GM21723 (cell line): ENCODE measurements around the gene RBM18.
A peak's percentile ranks its signal among the peaks of the same experiment; 100 is the strongest.

Experiments used
- ATAC-seq: cut with Tn5 transposase; IDR thresholded peaks from one replicate; pipeline ENCODE4 v1.9.1; 2021; ENCODE audit warnings: mild to moderate bottlenecking, moderate library complexity; ENCODE audit not compliant: unreplicated experiment

The RBM18 gene, protein sequence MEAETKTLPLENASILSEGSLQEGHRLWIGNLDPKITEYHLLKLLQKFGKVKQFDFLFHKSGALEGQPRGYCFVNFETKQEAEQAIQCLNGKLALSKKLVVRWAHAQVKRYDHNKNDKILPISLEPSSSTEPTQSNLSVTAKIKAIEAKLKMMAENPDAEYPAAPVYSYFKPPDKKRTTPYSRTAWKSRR

DNA sequence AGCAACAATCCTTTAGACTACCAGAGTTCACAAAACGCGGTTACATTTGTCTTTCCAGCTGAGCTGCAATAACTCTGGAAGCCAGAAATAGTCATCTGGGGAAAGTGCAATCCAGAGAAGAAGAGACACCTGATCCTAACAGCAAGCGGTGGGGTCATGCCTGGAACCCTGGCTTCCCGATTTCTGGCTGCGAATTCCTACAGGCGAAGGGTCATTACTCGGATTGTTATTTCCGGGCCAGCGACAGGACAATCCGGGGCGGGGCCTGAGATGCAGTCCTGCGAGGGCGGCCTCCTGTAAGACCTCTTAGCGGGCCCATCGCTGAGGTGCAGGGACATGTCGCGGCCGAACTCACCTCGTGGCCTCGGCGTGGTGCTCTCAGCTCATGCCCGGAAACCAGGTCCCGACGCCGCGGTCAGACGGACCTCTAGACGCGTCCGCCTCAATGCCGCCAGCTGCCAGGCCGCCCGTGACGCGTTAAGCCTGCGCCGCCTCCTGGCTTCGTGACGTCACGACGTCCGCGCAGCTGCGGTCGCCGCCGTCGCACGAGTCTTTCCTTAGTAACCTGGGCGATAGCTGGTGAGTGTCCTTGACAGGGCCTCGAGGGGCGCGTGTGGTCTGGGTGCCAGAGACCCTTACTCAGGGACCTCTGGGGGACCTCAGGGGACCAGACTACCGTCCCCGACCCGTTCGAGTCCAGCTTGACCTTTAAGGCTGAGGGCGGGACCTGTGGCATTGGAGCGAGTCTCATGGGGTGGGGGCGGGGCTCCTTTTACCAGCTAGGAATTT lies at the start of gene RBM18, which contains the start of gene MRRF:
Gene RBM18, minus strand, starts transcription at position 481 of the 789 bp plus-strand sequence. CDS start 3,348 bp downstream, outside the sequence.
Gene MRRF, plus strand, starts transcription at position 523 of the 789 bp plus-strand sequence. CDS start 6,010 bp downstream, outside the sequence.
- ATAC-seq = peak; percentile 86

DNA sequence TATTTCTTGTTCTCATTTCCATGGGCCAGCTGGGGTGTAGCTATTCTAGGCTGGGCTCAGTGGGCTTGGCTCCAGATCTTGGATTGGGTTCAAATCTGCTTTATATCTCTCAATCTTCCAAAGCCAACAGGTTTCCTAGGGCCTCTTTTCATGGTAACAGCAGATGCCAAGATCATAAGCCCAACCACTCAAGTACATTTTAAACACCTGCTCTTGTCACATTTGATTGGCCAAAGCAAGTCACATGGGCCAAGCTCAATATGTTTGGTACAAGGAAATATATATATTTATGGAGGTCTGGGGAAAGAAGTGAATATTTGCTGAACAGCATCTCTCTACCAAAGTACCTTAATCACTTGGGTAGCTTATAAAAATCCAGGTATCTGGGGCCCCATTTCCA lies 49.5 kb upstream of the RBM18 start:
- no peak for ATAC-seq

DNA sequence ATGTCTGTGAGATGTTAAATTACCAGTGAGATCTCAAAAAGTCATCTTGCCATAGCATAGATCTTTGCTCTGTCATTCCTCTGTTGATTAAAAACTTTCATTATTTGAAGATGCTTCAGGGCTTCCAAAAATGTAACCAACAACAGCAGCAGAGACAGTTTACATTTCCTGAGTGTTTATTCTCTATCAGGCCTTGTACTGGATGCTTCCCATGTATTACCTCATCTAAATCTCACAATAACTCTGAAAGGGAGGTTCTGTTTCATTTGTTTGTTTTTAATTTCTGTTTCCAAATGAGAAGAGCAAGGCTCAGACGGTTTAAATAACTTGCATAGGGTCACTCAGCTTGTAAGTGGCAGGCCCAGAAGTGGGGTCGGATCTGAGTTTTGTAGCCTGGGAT lies 45.2 kb upstream of the RBM18 start:
- ATAC-seq = no peak

DNA sequence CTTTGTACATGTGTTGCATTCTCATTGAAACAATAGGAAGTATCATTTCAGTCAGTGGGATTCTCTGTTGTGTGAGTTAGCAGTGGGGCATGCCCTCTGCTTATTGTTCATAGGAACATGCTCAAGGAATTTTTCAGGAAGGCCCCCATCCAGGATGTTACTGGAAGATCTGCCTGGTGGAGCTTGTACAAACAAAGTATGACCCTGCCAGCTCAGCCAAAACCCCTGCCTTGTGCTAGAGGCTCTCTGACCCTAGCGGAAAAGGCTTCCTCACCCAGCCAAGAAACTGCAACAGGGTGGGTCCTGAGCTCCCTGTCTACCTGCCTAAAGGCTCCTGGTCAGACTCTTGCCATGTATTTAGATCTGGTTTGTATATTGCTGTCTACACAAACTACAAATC lies 43.3 kb upstream of the RBM18 start:
- ATAC-seq = no peak

DNA sequence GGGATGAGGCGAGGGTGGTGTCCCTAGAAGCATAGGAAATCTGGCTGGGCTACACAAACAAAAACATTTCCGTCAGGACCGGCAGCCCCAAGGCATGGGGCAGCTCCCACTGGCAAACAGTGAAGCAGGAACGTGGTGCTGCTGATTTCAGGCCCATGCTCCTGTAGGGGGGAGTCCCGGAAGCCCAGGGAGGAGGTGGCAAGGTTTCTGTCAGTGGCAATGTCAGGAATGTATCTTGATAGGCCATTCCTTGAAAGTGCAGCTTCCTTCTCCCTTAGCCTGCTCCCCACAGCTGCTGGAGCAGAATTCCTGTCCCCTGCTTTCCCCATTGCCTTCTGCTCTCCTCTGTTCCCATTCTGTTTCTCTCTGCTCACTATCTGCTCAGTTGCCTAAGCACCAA lies 42.4 kb upstream of the RBM18 start:
- ATAC-seq = no peak

DNA sequence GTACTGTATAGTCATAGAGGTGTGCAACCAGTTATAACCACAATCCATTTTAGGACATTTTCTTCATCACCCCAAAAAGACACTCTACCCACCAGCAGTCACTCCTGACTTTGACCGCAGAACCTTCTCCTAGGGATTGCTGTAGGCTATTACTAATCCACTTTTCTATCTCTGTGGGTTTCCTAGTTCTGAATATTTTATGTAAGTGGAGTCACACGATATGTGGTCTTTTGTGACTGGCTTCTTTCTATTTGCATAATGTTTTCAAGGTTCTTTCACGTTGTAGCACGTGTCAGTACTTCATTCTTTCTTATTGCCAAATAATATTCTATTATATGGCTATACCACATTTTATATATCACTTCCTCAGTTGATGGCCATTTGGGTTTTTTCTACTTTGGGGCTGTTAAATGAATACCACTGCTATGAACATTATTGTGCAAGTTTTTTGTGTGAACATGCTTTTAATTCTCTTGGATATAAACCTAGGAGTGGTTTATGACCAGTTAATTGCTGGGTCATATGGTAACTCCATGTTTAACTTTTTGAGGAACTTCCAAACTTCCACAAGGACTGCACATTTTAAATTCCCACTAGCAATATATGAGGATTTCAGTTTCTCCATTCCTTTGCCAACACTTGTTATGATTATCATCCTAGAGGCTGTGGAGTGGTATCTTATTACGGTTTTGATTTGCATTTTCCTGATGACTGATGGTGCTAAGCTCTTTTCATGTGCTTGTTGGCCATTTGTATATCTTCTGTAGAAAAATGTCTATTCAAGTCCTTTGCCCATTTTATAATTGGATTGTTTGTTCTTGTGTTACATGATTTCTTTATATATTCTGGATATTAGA lies 37.8 kb upstream of the RBM18 start:
- no peak for ATAC-seq

DNA sequence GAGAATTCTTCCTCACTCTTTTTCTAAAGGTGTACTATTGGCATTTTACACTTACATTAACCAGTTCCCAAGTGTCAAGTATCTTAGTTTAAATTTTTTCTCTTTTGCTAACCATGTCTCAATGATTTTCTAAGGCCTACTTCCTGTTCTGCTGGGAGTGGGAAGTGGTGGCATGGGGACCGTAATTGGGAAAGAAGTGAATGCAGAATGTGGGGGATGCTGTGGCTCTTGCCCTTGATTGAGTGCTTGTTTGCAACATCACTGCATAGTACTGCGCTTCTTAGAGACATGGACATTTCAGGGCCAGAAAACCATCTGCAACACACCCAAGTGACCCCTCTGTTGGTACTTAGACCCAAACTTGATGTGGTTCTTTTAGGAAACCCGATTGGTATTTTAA lies 32.9 kb upstream of the RBM18 start:
- ATAC-seq = no peak

DNA sequence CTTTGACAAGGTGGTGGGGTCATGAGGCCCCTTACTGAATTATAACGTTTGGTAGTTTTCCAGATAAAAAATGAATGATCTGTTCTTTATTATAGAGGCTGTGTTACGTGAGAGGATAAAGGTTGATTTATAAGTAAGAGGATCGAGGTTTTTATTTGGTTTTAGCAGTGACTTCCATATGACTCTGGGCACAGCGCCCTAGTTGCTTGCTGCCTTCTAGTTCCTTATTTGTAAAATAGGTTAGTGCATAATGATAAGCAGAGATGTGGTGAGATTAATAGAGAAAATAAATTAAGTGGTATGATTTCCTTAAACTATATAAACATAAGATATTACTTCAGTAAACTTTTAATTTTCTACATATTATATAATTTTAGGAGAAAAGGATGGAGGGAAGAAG lies 29.9 kb upstream of the RBM18 start:
- no peak for ATAC-seq

DNA sequence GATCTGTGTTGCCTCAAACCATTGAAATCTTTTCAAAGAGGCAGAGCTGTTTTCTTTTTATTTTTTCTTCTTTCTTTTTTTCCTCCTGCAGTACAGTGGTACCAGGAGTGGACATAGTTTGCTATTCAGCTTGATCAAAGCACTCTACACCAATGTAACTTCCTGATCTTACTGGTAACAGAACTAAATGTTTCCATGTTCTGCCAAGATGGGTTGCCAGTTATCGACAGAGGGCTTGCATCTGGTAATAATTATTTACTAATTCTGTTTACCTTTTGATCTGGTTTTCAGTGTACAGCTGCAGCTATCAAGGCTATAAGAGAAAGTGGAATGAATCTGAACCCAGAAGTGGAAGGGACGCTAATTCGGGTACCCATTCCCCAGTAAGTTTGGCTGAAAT lies 26.8 kb upstream of the RBM18 start:
- ATAC-seq = no peak

DNA sequence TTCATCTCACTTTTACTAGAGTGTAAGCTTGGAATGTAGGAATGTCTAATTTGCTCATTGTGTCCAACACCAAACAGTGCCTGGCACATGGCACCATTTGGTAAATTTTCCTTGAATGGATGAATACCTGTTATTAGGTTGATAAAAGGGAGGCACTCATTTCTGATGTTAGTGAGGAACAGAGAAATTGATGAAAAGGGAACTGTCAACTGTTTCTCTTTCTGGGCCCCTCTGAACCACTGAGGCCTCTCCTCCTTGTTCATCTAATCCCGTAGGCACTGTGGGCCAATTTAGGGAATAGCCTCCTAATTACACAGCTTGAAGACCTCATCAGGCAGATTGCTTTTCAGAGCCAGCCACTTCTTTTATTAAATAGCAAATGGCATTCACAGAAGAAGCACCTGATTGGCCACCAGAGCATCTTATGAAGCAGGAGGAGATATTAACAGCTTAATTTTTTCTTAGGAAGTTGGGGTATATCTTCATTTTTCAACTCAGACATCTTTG lies 22.6 kb upstream of the RBM18 start:
- ATAC-seq = no peak

DNA sequence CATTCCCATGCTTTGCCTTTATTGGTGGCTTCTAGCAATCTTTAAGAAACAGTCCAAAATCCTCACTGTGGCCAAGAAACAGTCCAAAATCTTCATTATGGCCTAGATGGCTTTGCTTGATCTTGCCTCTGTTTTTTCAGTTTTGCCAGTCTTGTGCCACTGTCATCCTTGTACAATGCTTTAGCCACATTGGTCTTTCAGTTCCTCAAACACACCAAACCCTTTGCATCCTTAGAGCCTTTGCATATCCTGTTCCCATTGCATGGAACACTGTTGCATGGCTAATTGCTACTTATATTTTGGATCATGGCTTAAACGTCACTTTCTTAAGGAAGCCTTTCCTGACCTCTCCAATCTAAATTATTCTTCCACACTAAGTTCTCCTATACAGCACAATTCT lies 22.1 kb upstream of the RBM18 start:
- ATAC-seq = no peak

DNA sequence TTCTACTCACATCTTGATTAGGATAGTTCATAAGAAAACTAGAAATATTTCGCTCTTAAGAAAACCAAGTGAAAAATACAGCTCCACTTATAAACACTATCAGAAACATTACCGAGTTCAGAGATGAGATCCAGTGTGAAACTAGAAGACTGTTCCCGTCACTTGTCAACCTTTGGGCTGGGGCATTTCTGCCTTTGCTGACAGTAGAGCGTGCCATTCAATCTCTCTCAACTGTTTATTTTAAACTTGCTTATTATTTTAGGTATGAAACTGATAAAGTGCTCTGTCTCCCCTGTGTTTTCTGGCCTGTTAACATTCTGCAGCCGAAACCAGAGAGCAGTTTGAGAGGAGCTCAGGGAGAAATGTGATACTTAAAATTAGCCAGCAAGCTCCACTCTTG lies 16.7 kb upstream of the RBM18 start:
- no peak for ATAC-seq

DNA sequence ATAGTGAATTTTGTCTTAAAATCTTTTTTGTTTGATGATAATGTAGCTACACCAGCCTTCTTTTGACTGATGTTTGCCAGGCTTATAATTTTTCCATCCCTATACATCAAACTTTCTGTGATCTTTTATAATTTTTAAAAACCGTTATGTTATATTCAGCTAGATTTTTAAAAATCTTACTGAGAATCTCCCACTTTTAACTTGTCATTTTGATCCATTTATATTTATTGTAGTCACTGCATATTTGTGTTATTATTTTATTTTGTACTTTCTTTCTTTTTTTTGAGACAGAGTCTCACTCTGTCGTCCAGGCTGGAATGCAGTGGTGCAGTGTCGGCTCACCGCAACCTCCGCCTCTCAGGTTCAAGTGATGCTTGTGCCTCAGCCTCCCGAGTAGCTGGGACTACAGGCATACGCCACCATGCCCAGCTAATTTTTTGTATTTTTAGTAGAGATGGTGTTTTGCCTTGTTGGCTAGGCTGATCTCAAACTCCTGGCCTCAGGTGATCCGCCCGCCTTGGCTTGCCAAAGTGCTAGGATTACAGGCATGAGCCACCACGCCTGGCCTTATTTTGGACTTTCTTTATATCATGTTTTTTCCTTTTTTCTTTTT lies 12.8 kb upstream of the RBM18 start:
- no peak for ATAC-seq

DNA sequence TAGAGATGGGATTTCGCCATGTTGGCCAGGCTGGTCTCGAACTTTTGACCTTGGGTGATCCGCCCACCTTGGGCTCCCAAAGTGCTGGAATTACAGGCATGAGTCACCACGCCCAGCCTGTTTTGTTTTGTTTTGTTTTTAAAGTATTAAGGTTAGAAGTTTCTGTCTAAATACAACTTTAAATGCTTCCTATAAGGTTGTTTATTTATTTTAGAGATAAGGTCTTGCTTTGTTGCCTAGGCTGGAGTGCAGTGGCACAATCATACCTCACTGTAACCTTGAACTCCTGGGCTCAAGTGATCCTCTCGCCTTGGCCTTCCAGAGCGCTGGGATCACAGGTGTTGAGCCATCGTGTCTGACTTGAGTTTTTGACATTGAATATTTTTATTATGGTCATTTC lies 11.5 kb upstream of the RBM18 start:
- ATAC-seq = no peak

DNA sequence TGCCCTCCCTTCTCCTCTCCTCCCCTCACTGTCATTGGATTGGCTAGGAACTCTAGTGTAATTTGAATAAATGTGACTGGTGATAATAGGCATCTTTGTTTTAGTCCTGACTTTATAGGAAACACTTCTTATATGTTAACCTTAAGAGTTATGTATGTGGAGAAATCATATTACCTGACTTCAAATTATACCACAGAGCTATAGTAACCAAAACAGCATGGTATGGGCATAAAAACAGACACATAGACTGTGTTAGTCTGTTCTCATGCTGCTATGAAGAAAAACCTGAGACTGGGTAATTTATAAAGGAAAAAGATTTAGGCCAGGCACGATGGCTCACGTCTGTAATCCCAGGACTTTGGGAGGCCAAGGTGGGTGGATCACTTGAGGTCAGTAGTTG lies 9.4 kb upstream of the RBM18 start:
- no peak for ATAC-seq

DNA sequence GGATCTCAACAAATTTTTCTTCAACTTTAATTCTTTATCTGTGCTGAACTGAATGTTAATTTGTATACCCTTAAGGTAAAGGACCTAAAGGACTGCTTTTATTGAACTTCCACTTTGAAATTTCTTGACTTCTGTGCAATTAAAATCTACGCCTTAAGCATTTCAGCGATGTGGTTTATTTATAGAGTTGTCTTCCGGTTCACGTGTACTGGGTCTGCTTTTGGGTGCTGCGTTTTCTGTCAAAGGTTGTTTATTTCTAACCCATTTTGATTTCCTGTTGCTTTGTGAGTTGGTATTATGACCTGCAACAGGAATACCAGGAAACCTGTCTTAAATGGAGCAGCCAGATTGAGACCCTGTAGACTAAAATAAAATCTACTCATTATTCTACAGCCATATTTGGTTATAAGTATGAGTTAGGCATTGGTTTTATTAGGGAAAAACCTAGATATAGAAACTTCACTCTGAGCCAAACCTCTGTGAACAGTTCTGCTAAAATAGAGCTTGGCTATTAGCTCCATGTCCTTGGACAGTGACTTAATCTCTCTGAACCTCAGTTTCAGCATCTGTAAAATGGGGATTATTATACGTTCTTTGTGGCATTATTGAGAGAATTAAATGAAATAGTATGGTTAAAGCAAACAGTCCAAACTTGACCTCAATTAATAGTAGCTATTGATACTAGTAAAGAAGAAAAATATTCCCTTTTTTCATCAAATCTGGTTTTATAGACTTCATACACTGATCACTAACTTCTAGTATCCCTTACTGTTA lies 3.6 kb upstream of the RBM18 start:
- ATAC-seq = no peak

DNA sequence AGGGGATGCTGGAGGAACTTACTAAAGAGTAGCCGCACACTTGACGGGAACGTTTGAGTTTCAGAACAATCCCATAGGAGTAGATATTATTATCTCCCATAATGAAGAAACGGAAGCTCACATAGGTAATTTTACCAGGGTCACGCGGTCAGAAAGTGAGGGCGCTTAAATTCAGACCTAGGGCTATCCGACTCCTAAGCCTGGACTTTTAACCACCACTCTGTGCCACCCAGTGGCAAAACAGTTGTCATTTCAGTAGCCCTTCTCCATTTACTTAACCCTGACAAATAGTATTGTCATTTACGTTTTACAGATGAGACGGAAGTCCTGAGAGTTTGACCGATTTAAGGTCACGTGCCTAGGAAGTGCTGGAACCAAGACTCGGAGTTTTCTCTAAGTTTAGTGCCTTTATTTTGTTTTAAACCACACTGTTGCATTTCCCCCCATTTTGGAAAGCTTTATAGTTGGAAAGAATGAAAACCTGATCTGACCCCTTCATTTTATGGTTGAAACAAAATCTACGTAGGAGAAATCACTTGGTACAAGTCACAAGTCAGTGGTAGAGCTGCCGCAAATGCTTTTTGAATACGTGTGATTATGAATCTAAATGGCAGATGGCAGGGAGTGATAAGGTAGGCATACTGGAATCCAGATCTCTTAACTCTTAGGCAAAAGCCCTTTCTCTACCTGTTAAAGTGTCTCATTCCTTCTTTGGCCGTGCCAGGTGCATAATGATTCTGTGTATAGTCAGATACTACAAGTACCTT lies 692 bp upstream of the RBM18 start:
- ATAC-seq = peak; percentile 28

DNA sequence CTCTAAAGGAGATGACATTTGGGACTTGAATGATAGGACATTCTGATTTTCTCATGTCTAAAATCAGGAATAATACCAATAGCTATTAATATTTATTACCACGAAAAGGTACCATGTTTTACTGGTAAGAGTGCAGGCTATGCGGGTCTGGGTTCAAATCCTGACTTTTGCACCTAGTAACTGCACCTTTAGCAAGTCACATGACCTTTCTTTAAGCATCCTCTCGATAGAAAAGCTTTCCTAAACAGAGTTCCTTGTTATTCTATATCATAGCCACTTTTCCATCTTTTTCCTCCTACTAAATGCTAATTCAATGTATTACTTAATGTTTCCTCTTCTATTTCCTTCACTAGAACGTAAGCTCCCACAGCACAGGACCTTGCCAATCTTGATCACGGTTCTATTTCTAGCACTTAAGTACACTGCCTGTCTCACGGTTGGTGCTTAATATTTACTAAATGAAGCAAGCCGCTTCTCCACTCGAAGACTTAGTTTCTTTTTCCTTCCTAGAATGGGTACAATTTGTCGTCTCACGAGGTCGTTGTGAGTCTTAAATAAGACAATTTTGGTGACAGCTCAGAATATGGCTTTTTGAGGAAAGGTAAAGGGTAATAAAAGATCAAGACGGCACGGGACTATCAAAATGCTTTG lies 816 bp downstream of the RBM18 start:
- ATAC-seq = no peak

DNA sequence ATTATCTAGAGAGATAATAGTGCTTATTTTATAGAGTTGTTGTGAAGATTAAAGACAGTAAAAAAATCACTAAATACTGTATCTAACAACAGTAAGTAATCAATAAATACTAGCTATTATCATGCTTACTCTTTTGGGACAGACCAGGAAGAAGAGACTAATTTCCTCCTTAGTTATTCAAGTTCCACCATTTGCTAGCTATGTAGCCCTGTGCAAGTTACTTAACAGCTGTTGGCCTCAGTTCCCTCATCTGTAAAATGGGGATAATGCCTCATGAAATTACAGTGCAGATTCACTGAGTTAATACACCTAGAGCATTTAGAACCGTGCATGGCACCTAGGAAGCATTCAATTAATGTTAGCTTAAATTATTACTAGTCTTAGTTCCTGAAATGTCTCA lies 2.6 kb downstream of the RBM18 start:
- ATAC-seq = no peak
